Stimulated activated CD4-positive, alpha-beta T cell treated with anti-CD3 and anti-CD28 coated beads, Interleukin-12 subunit alpha, Interleukin-12 subunit beta, amount 100 ng/mL, for 4 hours (primary cell): ENCODE measurements around the gene METRN.

Experiments
- DNase-seq: peaks from one replicate; pipeline ENCODE4 v3.0.0-alpha.2; 2020

The METRN gene

GRCh38 chr16:725463-726187, 10.7 kb downstream of the METRN start:
- no peak for DNase-seq

- no peak for DNase-seq
These were observed 11.2 kb downstream of the METRN start for GRCh38 chr16:726188-726437.

- DNase-seq, result peak; percentile 64
These were observed 11.7 kb downstream of the METRN start, which contains the start of the genes CCDC78 and HAGHL for GRCh38 chr16:726438-727290. Gene CCDC78 (minus strand): TSS chr16:726443. CDS start chr16:726367, 76 bp downstream. Gene HAGHL (plus strand): TSS chr16:727106. CDS start chr16:727510, 404 bp downstream.

- no peak for DNase-seq
These were observed 12.5 kb downstream of the METRN start for GRCh38 chr16:727291-727977.

- DNase-seq, result peak; percentile 55
These were observed 13.4 kb downstream of the METRN start for GRCh38 chr16:728131-728889.

GRCh38 chr16:728890-729744, 14.2 kb downstream of the METRN start:
- DNase-seq, result no peak

- no peak for DNase-seq
These were observed 15.1 kb downstream of the METRN start for GRCh38 chr16:729768-730665.

GRCh38 chr16:730666-731509, 16.0 kb downstream of the METRN start:
- no peak for DNase-seq

- DNase-seq, result no peak
These were observed 17.4 kb downstream of the METRN start for GRCh38 chr16:732332-732731.

GRCh38 chr16:732936-733335, 18.0 kb downstream of the METRN start:
- no peak for DNase-seq

- DNase-seq, result peak; percentile 49
These were observed 18.7 kb downstream of the METRN start for GRCh38 chr16:733382-734207.

GRCh38 chr16:734208-734980, 19.5 kb downstream of the METRN start:
- DNase-seq, result no peak

- DNase-seq, result no peak
These were observed 20.3 kb downstream of the METRN start for GRCh38 chr16:734981-735881.

GRCh38 chr16:735982-736453, 21.1 kb downstream of the METRN start:
- DNase-seq, result no peak

- no peak for DNase-seq
These were observed 22.1 kb downstream of the METRN start for GRCh38 chr16:736936-737481.
